Heart left ventricle (tissue), 16 donors: Measurements from ENCODE around the gene INSIG2. TPM values are rescaled to one million over a fixed set of nuclear protein-coding genes. Genes with fewer than 3 reads are reported as not detected.

Experiments
- ATAC-seq, 4 donors: fragments of 200-7000 bp; cut with Tn5 transposase; one replicate each; pipeline ENCODE4 v1.9.1; 2020 to 2022; ENCODE audit warnings: moderate library complexity in 4 of 4, mild to moderate bottlenecking in 3 of 4, moderate number of reproducible peaks in 1 of 4
- DNase-seq, 5 donors: peaks; one replicate each; pipeline ENCODE4 v3.0.0-alpha.2; 2020
- H3K27ac ChIP-seq, 12 donors: fragments of 200-600 bp; sonication (generic) in 4 of 12; one replicate each; pipeline versions ENCODE4 v1.5.0 to v1.8.0; 2016 to 2022; ENCODE audit warnings: mild to moderate bottlenecking in 2 of 12
- H3K27me3 ChIP-seq, 9 donors: fragments of 200-600 bp; sonication (generic) in 2 of 9; one replicate each; pipeline versions ENCODE4 v1.5.1 to v1.8.0; 2016 to 2022; ENCODE audit warnings: mild to moderate bottlenecking in 3 of 9
- H3K36me3 ChIP-seq, 9 donors: fragments of 200-600 bp; sonication (generic) in 2 of 9; one replicate each; pipeline versions ENCODE4 v1.5.0 to v1.8.0; 2018 to 2022; ENCODE audit warnings: mild to moderate bottlenecking in 2 of 9
- H3K4me1 ChIP-seq, 12 donors: fragments of 200-600 bp; sonication (generic) in 4 of 12; one replicate each; pipeline versions ENCODE4 v1.5.0 to v1.8.0; 2016 to 2022; ENCODE audit warnings: mild to moderate bottlenecking in 3 of 12
- H3K4me3 ChIP-seq, 12 donors: fragments of 200-600 bp; sonication (generic) in 4 of 12; one replicate each; pipeline versions ENCODE4 v1.5.0 to v1.8.0; 2017 to 2022; ENCODE audit warnings: mild to moderate bottlenecking in 9 of 12, moderate library complexity in 4 of 12
- H3K9me3 ChIP-seq, 12 donors: fragments of 200-600 bp; sonication (generic) in 4 of 12; one replicate each; pipeline versions ENCODE4 v1.5.0 to v1.8.0; 2016 to 2022; ENCODE audit warnings: mild to moderate bottlenecking in 1 of 12
- CTCF ChIP-seq, 12 donors: fragments of 200-600 bp; sonication (generic) in 4 of 12; IDR thresholded peaks; one replicate each; pipeline versions ENCODE4 v1.5.0 to v1.8.0; 2018 to 2022; ENCODE audit warnings: antibody characterized with exemption in 12 of 12, mild to moderate bottlenecking in 5 of 12
- POLR2A ChIP-seq, 2 donors: fragments of 450-650 bp; IDR thresholded peaks; one replicate each; pipeline ENCODE4 v1.6.1; 2017; ENCODE audit warnings: antibody characterized with exemption in 2 of 2, mild to moderate bottlenecking in 2 of 2, moderate library complexity in 2 of 2
- WGBS, 4 donors: extraction: QIAGEN DNeasy Blood & Tissue Kit in 2 of 4; methylation state at CpG; one replicate each; pipeline versions ENCODE4 v1.1.5 to v1.1.7; 2013 to 2018; 5-methylcytosine and 5-hydroxymethylcytosine counted together
- intact Hi-C, 10 donors: fragments of 100-400 bp; cut with DNase I; formaldehyde crosslinking; loops; one replicate each; pipeline versions ENCODE4 v1.11.1 to v1.14.2; 2022
- polyA plus RNA-seq, 2 donors: library from polyadenylated mRNA; stranded (reverse); fragments of 200-250 nt; gene quantifications; one replicate each; pipeline ENCODE4 v1.2.3, GENCODE V29; 2013
- total RNA-seq, 9 donors: library from RNA; depleted of rRNA in 2 of 9; stranded (reverse); fragments of >200 nt in 2 of 9; fragmentation: NEBNext Ultra II Directional in 3 of 9; extraction: Animal tissue kit (Norgen Biotek cat#: 25700) in 3 of 9; gene quantifications; one replicate each; pipeline versions ENCODE4 v1.1.0 to v1.2.4, GENCODE V29; 2016 to 2023
- donor health status: ischemic (EF 13 %, LVEDD 7.1; RV severe dilation, severe dysfunction).
- donor health status: healthy with polysubstance abuse.
- donor health status: DM: no; HTN: yes; CAD: no.
- donor health status: DM: no; HTN: no; CAD: no.
- donor health status: ischemic (EF 25% LVEDD 6.9; RV normal size, moderate dysfunction).
- donor health status: ischemic (EF 25% LVEDD 5.7; RV mildly dilated, moderate dysfunction).
- donor health status: healthy.
- donor health status: DM: yes; HTN: yes; CAD: no.
- donor health status: ischemic (EF 35%, LVEDD 5.7; RV mildly dilated, moderate dysfunction).
- donor health status: nonischemic (EF 11% LVEDD 7.7; RV severe dilation, severe dysfunction).
- donor health status: DM: yes; HTN: yes; CAD: no.
- donor health status: PGD.
- donor health status: ischemic (EF 29% LVEDD 5.4; RV normal size, mild dysfunction).
- donor health status: nonischemic (EF 23%, LVEDD 6.1; RV moderate dilation, normal function).

Gene INSIG2
- total and polyA plus RNA-seq, 11 donors = 6.5 to 16.4 (median 13.7) TPM

- WGBS, 4 donors = 70 to 79% (median 74%) methylated on average over 4 of the region's 4 CpGs
- Histone ChIP-seq H3K36me3 (peaks cover 0 to 86% (median 43%) of the 10 kb centered on the region in 9 donors), H3K4me3 (no peak overlapping the region), H3K4me1 (peaks cover 0 to 20% (median 0%) of the 10 kb centered on the region in 12 donors), H3K27me3 (no peaks in the 10 kb centered on the region), H3K27ac (no peak overlapping the region), H3K9me3 (no peaks in the 10 kb centered on the region)
- DNase-seq (no peak), ATAC-seq (no peak)
- TF ChIP-seq CTCF (IDR thresholded peaks at IDR 0.05) (no peak), POLR2A (IDR thresholded peaks at IDR 0.05) (no peak)
- intact Hi-C loops = no loop called here
Measured at GRCh38 chr2:118105497-118105896, 17.2 kb downstream of the INSIG2 start.

- Histone ChIP-seq H3K36me3 (peaks cover 0 to 89% (median 47%) of the 10 kb centered on the region in 9 donors), H3K4me1 (peaks cover 0 to 20% (median 0%) of the 10 kb centered on the region in 12 donors), H3K9me3 (no peaks in the 10 kb centered on the region), H3K27ac (no peak overlapping the region), H3K4me3 (no peak overlapping the region), H3K27me3 (no peaks in the 10 kb centered on the region)
- DNase-seq = no peak
- no peak for TF ChIP-seq CTCF (IDR thresholded peaks at IDR 0.05)
- TF ChIP-seq POLR2A (IDR thresholded peaks at IDR 0.05) = no peak
- WGBS, 4 donors = 80 to 88% (median 84%) methylated on average over 3 of the region's 3 CpGs
- intact Hi-C loops = no loop called here
- ATAC-seq = no peak
Measured at GRCh38 chr2:118106926-118107325, 18.7 kb downstream of the INSIG2 start.

DNA sequence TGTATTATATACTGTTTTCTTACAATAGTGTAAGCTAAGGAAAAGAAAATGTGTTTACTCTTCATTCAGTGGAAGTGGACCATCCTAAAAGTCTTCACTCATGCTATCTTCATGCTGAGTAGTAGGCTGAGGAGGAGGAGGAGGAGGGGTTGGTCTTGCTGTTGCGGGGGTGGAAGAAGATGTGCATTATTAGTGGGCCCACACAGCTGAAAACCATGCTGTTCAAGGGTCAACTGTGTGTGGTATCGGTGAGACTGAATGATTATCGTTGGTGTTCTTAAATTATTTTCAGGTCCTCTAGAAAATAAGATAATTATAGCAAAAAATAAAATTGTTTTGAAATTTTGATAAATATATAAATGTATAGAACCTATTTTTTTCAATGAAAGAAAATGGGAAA lies 22.0 kb downstream of the INSIG2 start:
- peaks cover 0 to 60% (median 38%) of the 10 kb centered on the region in 9 donors for H3K36me3 ChIP-seq
- no peak overlapping the region for H3K27ac ChIP-seq
- no peak for ATAC-seq
- TF ChIP-seq POLR2A (IDR thresholded peaks at IDR 0.05) (no peak), CTCF (IDR thresholded peaks at IDR 0.05) (no peak)
- 92 to 96% (median 96%) methylated on average over 3 of the region's 3 CpGs for WGBS, 4 donors
- no peaks in the 10 kb centered on the region for H3K27me3 ChIP-seq
- intact Hi-C loops = no loop called here
- no peaks in the 10 kb centered on the region for H3K9me3 ChIP-seq
- DNase-seq = no peak
- H3K4me1 ChIP-seq = peaks cover 0 to 26% (median 0%) of the 10 kb centered on the region in 12 donors
- H3K4me3 ChIP-seq = no peak overlapping the region

DNA sequence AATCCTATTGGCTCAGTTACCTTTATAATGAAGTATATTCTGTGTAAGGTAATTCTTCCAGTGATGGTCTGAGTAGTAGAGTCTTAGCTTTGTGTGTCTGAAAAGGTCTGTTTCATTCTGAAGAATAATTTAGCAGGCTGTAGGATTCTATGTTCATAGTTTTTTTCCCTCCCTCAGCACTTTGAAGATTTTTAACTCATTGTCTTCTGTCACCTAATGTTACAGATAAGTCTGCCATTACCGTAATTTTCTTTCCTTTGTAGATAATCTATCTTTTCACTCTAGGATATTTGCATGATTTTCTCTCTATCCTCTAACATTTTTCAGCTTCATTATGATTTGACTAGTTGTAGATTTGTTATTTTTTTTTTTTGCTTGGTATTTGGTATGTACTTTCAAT lies 22.7 kb downstream of the INSIG2 start:
- Histone ChIP-seq H3K4me3 (no peak overlapping the region), H3K27me3 (no peaks in the 10 kb centered on the region), H3K9me3 (no peaks in the 10 kb centered on the region), H3K36me3 (peaks cover 0 to 53% (median 35%) of the 10 kb centered on the region in 9 donors), H3K4me1 (peaks cover 0 to 19% (median 0%) of the 10 kb centered on the region in 12 donors), H3K27ac (no peak overlapping the region)
- intact Hi-C loops = no loop called here
- TF ChIP-seq POLR2A (IDR thresholded peaks at IDR 0.05) (no peak), CTCF (IDR thresholded peaks at IDR 0.05) (no peak)
- DNase-seq (no peak), ATAC-seq (no peak)
- 89 to 98% (median 96%) methylated on average over 1 of the region's 1 CpG for WGBS, 4 donors
